ENCODE measurements around the gene ANTXR1. TPM values are rescaled to one million over a fixed set of nuclear protein-coding genes. Genes with fewer than 3 reads are reported as not detected.

ANTXR1 gene
- total RNA-seq, 1 donor from 2014 or later, result 73.4 TPM

GRCh38 chr2:69011611-69012157, 1.3 kb upstream of the ANTXR1 start:
- DNase-seq (ENCODE audit: low spot score, unreplicated experiment), result no peak
- H3K36me3 Mint-ChIP-seq (ENCODE audit: insufficient read depth), result no peaks in the 10 kb centered on the region
- H3K9me3 Mint-ChIP-seq (ENCODE audit: low read depth), result no peaks in the 10 kb centered on the region
- H3K4me1 Mint-ChIP-seq (ENCODE audit: low read depth), result peaks cover 13% of the 10 kb centered on the region
- H3K27me3 Mint-ChIP-seq, result peaks cover 30% of the 10 kb centered on the region
- no peak overlapping the region for H3K27ac Mint-ChIP-seq
- H3K4me3 Mint-ChIP-seq (ENCODE audit: low read depth), result peak overlapping the region; percentile 96
- peak; percentile 24 for TF ChIP-seq CTCF (IDR thresholded peaks at IDR 0.05; ENCODE audit: unreplicated experiment)

GRCh38 chr2:69012310-69013141, 453 bp upstream of the ANTXR1 start:
- peaks cover 13% of the 10 kb centered on the region for H3K4me1 Mint-ChIP-seq (ENCODE audit: low read depth)
- peak; percentile 57 for DNase-seq (ENCODE audit: low spot score, unreplicated experiment)
- no peaks in the 10 kb centered on the region for H3K9me3 Mint-ChIP-seq (ENCODE audit: low read depth)
- no peaks in the 10 kb centered on the region for H3K36me3 Mint-ChIP-seq (ENCODE audit: insufficient read depth)
- H3K4me3 Mint-ChIP-seq (ENCODE audit: low read depth), result peak overlapping the region; percentile 96
- peak overlapping the region; percentile 0 for H3K27ac Mint-ChIP-seq
- peak; percentile 88 for TF ChIP-seq CTCF (IDR thresholded peaks at IDR 0.05; ENCODE audit: unreplicated experiment)
- peaks cover 30% of the 10 kb centered on the region for H3K27me3 Mint-ChIP-seq

- Mint-ChIP-seq H3K36me3 (ENCODE audit: insufficient read depth) (no peaks in the 10 kb centered on the region), H3K9me3 (ENCODE audit: low read depth) (no peaks in the 10 kb centered on the region), H3K4me1 (ENCODE audit: low read depth) (peaks cover 13% of the 10 kb centered on the region), H3K4me3 (ENCODE audit: low read depth) (peak overlapping the region; percentile 96), H3K27me3 (peaks cover 30% of the 10 kb centered on the region), H3K27ac (peak overlapping the region; percentile 67)
- no peak for DNase-seq (ENCODE audit: low spot score, unreplicated experiment)
- no peak for TF ChIP-seq CTCF (IDR thresholded peaks at IDR 0.05; ENCODE audit: unreplicated experiment)
Measured at GRCh38 chr2:69013840-69014821, 1.2 kb downstream of the ANTXR1 start.

- TF ChIP-seq CTCF (IDR thresholded peaks at IDR 0.05; ENCODE audit: unreplicated experiment), result no peak
- Mint-ChIP-seq H3K27me3 (peaks cover 6% of the 10 kb centered on the region), H3K4me1 (ENCODE audit: low read depth) (peaks cover 15% of the 10 kb centered on the region), H3K27ac (no peak overlapping the region), H3K9me3 (ENCODE audit: low read depth) (no peaks in the 10 kb centered on the region), H3K36me3 (ENCODE audit: insufficient read depth) (no peaks in the 10 kb centered on the region), H3K4me3 (ENCODE audit: low read depth) (no peak overlapping the region)
- no peak for DNase-seq (ENCODE audit: low spot score, unreplicated experiment)
Measured at GRCh38 chr2:69017080-69017479, 4.1 kb downstream of the ANTXR1 start.

- Mint-ChIP-seq H3K27ac (no peak overlapping the region), H3K9me3 (ENCODE audit: low read depth) (no peaks in the 10 kb centered on the region), H3K4me1 (ENCODE audit: low read depth) (peaks cover 13% of the 10 kb centered on the region), H3K27me3 (no peaks in the 10 kb centered on the region), H3K4me3 (ENCODE audit: low read depth) (no peak overlapping the region), H3K36me3 (ENCODE audit: insufficient read depth) (no peaks in the 10 kb centered on the region)
- DNase-seq (ENCODE audit: low spot score, unreplicated experiment), result no peak
- TF ChIP-seq CTCF (IDR thresholded peaks at IDR 0.05; ENCODE audit: unreplicated experiment), result no peak
Measured at GRCh38 chr2:69017835-69018234, 4.9 kb downstream of the ANTXR1 start.

Data from progenitor cell of endocrine pancreas (in vitro differentiated cells).